SW480 (cell line): Measurements from ENCODE around the gene SYT5.
"Not testable (repeated sequence)": the region's sequence is repeated elsewhere in the genome, so short reads cannot be mapped to it uniquely, and the experiment has no call there.

ENCODE experiments used
- DNase-seq: peaks from one replicate; pipeline ENCODE4 v3.0.0-alpha.2; 2016; ENCODE audit warnings: low spot score

Gene SYT5

DNA sequence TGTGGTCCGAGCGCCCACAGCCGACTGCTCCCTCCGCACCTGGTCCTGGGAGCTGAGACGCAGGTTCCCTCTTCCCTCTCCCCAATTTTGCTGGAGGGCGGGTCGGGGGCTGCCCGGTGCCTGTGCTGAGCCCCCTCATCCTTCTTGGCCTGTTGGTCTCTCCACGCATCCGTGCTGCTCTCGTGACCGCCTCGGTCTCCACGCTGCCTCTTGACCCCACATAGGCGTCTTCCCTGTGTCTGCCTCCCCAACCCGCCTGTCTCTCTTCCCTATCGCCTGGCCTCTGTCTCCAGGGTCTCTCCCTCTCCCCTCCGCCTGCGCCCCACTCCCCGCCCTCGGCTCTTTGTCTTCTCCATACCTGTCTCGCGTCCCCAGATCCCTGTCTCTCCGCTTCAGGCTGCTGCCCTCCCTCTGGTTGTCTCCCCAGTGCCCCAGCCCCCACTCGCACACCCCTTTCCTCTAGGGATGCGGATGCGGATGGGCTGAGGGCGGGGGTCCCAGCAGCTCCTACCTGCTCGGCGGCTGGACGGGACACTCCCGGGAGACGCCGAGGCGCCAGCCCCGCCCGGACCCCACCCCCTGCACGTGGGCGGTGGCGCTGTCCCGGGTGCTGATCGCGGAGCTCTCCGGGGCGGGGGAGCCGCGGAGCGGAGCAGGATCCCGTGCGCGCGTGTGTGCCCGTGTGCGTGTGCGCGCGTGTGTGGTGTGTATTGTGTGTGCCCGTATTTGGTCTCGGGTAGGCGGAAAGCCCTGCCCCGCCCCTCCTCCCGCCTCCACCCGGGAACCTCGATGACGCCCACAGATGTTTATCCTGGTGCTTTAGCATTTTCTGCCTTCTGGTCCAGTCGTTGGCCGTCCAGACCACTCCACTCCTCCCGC, at the start of gene SYT5:
Gene SYT5, minus strand, starts transcription at position 684 of the 879 bp plus-strand sequence. CDS start 1,248 bp downstream, outside the sequence.
- DNase-seq: no peak

DNA sequence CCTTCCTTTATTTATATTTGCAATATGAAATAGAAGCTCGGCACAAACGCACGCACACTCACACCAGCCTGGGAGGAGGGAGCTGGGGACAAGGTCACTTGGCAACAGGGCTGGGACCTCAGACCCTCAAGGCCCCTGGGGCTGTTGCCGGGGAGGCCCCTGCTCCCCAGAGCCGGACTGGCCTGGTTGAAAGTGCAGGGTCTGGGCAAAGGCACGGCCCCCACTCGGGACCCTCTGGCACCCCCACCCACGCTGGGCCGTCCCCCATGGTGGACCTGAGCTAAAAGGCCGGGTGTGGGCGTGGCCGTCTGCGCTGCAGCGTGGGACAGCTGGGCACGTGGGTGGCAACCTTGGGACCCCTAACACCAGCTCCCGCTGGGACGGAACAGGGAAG, 49.7 kb upstream of the SYT5 start:
- no peak for DNase-seq

DNA sequence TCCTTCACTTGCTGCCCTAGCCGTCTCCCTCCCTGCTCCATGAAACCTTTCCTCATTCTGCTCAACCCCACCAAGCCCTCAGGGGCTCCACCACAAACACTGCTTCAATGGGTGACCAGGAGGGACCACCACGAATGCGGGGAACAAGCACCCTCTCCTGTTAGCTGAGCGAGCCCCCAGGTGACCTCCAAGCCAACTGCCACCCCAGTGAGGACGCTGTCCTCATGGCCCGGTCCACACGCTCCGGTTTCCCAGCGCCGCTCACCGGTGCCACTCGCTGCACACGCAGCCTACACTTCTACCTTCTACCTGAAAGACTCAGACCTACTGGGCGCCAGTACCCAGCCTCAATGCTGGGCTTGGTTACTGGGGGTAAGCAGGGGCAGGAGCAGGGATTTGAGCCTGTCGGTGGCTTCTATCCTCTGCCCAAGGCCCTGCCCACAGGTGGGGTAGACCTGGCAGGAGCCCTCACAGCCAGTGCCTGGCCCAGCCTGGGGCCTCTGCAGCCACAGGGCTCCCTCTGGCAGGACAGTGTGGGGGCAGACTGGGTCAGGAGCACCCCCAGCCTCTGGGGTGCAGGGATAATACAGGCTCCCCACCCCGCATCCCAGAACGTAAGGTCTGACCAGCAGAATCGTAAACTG, 49.2 kb upstream of the SYT5 start:
- DNase-seq: no peak

DNA sequence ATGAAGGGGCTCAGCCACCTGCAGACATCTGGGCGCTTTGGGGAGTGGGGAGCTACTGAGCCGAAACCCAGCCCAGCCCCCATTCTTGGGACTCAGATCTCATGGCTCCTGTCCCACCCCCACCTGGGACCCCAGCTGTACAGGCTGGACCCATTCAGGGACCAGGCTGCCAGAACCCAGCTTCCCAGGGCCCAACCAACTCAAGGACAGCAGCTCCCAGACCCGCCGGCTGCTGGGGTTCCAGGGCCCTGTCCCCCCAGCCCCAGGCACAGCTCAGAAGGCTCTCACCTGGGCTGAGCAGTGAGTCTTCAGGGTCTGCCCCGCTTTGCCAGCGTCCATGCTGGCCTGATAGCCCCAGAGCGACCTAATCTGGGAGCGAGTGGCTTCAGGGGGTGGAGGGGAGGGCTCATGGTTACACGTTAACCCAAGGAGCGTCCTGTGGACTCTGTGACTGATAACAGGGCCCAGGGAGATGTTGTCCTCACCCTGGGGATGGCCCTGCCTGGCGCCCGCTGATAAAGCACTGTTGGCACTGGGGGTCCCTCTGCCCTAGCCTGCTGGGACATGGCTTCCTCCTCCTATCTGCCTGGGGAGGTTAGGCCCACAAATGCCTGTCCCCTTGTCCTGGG, 48.4 kb upstream of the SYT5 start, which contains the start of gene TMEM86B:
Gene TMEM86B, minus strand, starts transcription at position 361 of the 629 bp plus-strand sequence. Its CDS starts 22 bp downstream, at position 339.
- DNase-seq: no peak

DNA sequence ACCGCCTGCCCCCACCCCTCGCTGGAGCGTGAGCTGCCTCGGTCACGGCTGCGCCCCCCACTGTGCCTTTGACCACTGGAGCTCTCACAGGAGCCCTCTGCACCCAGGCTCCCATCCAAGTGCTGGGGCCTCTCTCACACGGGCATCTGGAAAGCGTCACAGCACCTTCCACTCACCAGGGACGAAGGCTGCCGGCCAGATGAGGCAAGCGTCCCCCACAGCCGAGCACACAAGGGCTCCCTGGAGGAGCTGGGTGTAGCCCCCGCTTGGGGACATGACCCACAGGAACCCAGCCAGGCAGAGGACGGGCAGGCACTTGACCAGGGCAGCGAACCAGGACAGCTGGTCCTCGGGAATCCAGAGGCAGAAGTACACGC, 47.9 kb upstream of the SYT5 start:
- DNase-seq: no peak

DNA sequence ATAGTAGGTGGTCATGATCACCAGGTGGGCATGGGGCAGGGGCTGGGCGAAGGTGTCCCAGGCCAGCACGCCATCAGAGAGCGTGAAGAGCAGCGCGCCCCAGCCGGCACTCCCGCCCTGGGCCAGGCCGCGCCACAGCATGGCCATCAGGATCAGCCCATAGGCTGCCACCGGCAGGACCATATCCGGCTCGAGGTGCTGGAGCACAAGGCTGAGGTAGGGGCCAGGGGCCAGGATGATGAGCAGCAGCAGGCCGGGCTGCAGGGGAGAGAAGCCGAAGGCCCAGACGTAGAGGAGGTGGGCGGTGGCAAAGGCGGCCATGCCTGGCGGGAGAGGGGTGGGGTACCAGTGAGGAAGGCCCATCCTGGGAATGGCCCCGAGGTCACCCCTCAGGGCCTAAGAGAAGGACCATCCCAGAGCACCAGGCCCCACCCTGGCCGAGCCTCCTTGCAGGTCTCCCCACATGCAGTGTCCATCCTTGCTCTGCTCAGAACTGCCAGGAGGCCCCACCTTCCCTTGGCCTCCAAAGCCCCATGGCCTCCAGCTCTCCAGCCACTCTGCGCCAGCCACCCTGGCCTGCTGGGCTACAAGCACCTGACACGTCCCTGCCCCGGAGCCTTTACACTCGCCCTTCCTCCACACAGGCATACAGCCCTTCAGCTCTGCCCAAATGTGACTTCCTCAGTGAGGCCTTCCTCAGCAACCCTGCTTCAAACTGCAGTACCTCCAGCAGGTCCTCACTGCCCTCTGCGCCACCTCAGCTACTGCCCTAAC, 47.3 kb upstream of the SYT5 start:
- DNase-seq: no peak

DNA sequence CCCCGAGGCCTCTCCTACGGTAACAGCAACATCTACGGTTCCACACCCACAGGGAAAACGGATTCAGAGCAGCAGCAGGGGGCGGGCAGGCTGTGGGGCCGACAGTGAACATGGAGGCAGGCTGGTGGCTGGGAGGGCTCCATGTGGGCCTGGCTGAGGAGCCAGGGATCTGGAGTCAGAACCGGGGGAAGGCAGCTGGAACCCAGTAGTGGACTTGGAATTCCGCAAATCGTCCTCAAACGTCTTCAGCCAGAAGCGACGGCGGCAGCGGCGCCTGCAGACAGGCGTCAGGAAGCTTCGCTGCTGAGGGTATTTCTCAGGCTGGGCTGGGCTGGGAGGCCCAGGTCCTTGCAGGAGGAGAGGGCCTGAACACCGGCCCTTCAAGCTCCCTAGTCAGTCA, 46.7 kb upstream of the SYT5 start:
- no peak for DNase-seq

DNA sequence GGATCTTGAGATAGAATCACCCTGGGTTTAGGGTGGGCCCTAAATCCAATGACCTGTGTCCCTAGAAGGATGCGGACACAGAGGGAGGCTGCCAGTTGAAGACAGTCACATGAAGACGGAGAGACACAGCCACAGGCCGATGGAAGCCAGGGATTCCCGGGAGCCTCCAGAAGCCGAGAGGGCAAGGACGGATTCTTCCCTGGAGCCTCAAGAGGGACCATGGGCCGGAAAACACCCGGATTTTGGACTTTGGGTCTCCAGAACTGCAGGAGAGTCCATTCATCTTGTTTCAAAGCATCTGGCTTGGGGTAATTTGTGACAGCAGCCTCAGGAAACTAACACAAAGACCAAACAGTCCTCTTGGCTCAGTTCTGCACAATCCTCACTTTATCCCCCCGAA, 46.2 kb upstream of the SYT5 start:
- DNase-seq: no peak

DNA sequence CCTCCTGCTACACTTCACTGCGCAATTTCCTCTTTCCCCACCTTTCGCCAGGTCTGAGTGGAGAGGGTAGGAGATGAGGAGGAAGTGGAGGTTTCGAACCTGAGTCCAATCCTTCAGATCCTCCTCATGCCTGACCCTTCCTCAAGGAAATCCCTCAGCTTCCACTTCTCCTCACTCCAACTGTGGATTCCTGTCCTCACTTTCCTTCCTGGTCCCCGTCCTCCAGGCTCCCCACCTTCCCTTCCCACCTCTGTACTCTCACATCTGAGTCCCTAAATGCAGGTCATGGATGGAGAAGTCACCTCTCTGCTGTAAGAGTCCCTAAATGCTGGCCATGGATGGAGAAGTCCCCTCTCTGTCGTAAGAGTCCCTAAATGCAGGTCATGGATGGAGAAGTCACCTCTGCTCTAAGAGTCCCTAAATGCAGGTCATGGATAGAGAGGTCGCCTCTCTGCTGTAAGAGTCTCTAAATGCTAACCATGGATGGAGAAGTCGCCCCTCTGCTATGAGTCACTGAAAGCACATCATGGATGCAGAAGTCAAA, 45.4 kb upstream of the SYT5 start:
- no peak for DNase-seq

DNA sequence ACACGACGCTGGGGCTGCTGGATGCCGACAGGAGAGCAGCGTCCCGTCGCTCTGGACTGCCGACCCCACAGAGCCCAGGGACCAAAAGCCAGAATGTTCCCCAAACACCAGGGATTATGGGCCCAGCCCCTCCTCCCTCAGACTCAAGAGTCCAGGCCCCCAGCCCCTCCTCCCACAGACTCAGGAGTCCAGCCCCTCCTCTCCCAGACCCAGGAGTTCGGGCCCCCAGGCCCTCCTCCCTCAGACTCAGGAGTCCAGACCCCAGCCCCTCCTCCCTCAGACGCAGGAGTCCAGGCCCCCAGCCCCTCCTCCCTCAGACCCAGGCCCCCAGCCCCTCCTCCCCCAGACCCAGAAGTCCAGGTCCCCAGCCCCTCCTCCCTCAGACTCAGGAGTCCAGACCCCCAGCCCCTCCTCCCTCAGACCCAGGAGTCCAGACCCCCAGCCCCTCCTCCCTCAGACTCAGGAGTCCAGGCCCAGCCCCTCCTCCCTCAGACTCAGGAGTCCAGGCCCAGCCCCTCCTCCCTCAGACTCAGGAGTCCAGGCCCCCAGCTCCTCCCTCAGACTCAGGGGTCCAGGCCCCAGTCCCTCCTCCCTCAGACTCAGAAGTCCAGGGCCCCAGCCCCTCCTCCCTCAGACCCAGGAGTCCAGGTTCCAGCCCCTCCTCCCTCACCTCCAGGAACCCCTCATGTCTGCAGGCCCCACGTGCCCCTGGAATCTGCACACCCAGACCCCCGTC, 44.8 kb upstream of the SYT5 start:
- not testable (repeated sequence) for DNase-seq

DNA sequence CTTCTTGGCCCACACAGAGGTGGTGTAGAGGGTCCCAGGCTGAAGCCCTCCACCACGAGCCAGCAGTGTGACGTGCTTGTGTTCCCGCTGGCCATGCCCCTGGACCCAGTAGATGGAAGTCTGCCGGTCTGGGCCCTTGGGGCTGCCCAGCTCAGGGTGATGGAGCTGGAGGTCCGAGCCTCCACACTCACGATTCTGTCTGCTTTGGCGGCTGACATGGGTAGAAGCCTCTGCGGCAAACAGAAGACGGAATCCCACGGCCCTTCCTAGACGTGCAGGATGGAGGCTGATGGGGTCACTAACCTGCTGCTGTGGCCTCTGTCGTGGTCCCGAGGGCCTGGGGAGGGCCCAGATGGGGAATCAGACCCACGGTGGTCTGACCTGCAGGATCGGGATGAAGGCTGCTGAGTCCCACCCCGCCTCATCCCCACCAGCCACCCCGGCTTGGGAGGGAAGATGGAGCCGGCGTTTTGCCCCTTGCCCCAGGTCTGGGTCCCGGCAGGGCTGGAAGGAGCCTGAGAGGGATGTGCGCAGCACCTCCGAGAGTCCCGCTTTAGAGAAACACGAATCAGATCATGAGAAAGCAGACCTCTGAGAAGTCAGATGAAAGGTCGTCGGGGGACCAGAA, 44.1 kb upstream of the SYT5 start:
- DNase-seq: no peak

DNA sequence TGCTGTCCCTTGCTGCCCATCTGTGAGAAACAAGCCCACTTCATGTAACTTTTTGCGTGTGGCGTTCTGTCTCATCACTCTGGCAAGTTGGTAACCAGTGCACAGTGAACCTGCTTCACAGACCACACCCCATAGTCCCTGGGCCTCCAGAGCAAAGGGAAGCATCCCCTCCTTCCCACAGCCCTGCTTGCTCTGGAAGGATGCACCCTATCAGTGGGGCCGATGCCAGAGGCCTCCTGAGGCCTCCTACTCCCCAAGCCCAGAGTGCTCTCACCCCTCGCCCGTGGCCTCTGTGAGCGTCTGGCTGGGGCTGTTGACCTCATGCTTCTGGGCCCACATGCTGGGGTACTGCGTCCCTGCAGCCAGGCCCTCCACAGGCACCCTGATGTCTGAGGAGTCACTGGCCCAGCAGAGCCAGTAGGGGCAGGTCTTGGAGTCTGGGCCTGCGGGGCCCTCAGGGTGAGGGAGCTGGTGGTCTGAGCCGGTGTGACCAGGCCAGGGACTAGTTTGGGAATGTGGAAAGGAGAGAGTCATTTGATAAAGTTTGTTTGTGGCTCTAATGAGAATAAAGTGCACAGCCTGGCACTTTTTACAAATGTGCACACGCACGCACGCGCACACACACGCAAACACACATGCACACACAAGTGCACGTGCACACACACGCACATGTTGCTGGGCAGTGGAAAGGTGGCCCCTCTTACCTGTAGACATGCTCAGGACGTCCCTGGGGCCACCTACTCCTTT, 43.4 kb upstream of the SYT5 start:
- no peak for DNase-seq

DNA sequence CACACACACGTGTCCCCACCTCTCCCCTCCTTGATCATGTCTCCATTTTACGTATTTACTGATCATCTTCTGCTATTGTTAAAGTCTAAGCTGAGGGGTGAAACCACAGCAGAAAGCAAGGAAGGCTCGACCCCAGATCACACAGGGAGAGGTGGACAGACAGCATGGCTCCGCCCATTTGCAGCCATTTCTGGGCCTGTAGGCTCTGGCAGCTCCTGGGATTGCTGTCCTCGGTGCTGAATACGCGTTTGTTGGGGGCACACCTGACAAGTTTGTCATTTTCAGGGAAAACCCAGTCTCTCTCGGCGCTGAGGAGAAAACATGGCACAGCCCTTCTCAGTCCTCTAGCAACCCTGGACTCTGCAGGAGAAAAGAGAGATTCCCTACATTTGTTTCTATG, 40.4 kb upstream of the SYT5 start:
- no peak for DNase-seq

DNA sequence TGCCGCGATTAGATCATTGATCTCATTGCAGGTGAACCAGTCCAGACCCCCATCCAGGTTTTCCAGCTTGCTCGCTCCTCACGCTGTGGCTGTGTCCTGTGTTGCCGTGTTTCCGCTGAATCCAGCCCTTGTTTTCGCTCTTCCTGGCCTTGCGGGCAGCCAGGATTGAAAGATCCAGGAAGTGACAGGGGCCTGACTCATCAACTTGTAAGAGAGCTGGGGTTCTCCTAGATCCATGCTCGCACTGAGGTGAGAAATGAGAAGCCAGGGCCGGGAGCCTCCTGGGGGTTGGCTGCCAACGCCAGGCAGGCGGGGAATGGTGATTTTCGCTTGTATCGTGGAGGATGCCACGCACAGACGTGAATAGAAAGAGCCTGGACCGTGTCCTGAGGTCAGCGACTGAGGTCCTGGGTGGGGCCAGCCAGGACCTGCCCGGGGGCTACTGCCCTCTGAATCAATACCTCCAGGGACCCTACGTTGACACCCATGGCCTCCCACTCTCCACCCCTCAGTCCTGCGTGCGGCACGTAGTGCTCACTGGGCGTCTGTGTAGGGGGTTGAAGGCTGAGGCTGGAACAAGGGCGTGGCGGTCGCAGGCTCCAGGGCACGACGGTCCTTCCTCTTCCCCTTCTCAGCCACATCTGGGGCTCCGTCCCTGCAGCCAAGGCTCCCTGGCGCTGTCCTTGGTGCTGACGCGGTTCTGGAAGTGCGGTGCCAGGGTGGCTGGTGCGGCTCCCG, 36.5 kb upstream of the SYT5 start:
- DNase-seq: peak; percentile 100

DNA sequence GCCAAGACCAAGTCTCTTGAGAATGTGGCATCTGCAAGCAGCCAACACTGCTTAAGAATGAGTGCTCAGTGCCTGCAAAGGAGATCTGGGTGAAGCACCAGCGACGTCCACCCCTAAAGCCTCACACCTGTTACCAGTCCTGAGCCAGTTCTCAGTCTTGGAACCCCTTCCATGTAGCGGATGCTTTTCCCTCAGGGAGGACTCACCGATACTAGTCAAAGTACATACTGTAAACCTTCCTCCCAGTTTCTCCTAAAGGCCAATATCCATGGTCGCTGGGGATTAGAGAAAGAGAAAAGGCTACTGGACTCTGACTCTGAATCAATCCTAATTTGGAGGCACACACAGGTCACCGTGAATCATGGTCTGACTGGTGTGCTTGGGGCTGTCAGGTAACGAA, 33.5 kb upstream of the SYT5 start:
- DNase-seq: no peak

DNA sequence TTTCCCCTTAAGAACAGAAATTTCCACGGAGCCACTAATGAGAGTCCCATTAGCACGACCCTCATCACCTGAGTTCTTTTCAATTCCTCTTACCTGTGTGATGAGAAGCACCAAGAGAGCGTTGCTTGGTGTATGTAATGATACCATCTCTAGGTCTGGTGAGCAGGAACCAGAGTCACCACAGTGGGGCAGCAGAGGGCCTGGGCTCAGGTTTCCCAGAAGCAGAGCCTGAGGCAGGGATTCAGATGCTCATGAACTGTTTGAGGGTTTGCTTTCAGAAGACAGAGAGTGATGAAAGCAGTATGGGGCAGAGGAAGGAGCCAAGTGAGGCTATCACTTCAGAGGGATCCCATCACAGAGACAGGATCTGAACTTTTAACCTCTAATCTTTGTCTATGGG, 32.4 kb upstream of the SYT5 start:
- peak; percentile 91 for DNase-seq

DNA sequence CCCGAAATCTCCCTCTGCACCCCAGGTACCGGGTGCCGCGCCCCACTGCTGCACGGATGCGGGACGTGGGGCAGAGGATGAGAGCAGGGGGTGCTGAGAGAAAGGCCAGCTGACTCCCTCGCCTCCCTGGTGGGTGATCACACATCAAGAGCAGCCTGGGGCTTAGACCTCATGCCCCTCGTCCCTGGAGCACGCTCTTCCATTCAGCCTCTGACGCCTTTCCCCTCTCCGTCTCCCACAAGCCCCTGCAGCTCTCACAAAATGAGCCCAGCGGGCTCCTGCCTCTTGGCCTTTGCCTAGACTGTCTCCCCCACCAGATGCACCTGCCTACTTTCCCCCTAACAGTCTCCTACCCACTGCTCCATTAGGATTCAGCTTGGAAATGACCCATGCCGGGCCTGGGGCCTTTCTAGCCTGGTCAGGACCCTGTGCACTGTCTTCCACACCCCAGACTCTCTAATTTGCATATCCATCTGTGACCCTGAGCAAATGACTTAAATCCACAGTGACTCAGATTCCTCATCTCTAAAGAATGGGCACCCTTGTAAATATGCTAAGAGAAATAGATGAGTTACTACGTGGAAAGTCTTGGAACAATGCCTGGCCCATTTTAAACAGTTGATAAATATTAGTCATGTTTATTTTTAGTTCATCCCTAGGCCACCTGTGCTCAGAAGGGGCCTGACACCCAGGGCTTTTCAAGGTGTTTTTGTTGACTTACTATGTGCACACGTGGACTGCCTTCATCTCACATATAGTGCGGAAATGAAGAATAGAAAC, 29.8 kb upstream of the SYT5 start:
- peak; percentile 81 for DNase-seq

DNA sequence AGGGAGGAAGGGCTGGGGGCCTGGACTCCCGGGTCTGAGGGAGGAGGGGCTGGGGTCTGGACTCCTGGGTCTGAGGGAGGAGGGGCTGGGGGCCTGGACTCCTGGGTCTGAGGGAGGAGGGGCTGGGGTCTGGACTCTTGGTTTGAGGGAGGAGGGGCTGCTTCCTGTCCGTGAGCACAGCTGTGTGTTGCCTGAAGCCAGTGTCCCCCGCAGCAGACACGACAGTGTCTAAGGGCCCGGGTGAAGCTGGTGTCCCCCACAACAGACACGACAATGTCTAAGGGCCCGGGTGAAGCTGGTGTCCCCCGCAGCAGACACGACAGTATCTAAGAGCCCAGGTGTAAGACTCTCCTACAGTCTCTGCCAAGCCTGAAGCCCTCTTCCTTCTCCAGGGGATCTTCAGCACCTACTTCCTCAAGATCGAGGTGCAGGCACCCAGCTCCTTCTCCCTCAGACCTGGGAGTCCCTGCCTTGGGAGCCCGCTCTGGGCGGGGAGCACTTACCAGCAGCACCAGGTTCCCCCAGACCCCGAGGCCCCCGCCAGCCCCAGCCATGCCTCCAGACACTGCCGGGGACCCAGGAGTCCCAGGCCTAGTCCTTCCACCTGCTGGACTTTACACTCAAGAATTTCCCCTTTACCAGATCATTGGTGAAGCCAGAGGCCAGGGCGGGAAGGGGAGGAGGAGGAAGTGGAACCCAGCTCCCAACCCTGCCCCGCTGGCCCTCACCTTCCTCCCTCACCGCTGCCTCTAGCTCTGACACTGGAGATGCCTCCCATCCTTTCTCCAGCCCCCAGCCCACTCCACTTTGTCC, 29.0 kb upstream of the SYT5 start, which contains the start of gene PTPRH:
Gene PTPRH, minus strand, starts transcription at position 622 of the 813 bp plus-strand sequence. Its CDS starts 68 bp downstream, at position 554.
- DNase-seq: peak; percentile 57
